GM12891 (cell line): Measurements from ENCODE around the gene PAFAH1B2.

Experiments used
- DNase-seq: peaks from one replicate; pipeline ENCODE4 v3.0.0; 2011; ENCODE audit warnings: low spot score; ENCODE audit not compliant: insufficient read length
- FAIRE-seq: peaks from 2 replicates; lab custom pipeline; 2011; peaks lifted over from hg19 to GRCh38; lab: Jason Lieb, UNC
- PAX5 ChIP-seq: IDR thresholded peaks from 2 replicates; pipeline ENCODE4 v1.6.1; 2011; ENCODE audit warnings: low read length, moderate library complexity, mild to moderate bottlenecking; ENCODE audit not compliant: insufficient read depth, severe bottlenecking
- POLR2A ChIP-seq: IDR thresholded peaks from 2 replicates; pipeline ENCODE4 v1.6.1; 2011; ENCODE audit warnings: low read depth, low read length, control low read depth
- POLR2AphosphoS5 ChIP-seq: IDR thresholded peaks from 2 replicates; pipeline ENCODE4 v1.6.1; 2011; ENCODE audit warnings: low read depth, low read length, control low read depth
- POU2F2 ChIP-seq: IDR thresholded peaks from 2 replicates; pipeline ENCODE4 v1.6.1; 2011; ENCODE audit warnings: low read depth, mild to moderate bottlenecking, control low read depth, low read length, moderate library complexity
- SPI1 ChIP-seq: IDR thresholded peaks from 2 replicates; pipeline ENCODE4 v1.6.1; 2011; ENCODE audit warnings: low read depth, low read length, control low read depth
- TAF1 ChIP-seq: IDR thresholded peaks from 2 replicates; pipeline ENCODE4 v1.6.1; 2011; ENCODE audit warnings: low read depth, low read length, control low read depth

Gene PAFAH1B2

GRCh38 chr11:117183724-117184349 is 39.8 kb downstream of the PAFAH1B2 start:
- DNase-seq (no peak), FAIRE-seq (no peak)
- no peak for TF ChIP-seq PAX5
- no peak for TF ChIP-seq POLR2A
- TF ChIP-seq POLR2AphosphoS5: no peak
- no peak for TF ChIP-seq POU2F2
- no peak for TF ChIP-seq TAF1
- no peak for TF ChIP-seq SPI1

- FAIRE-seq: peak; percentile 80
Measured at GRCh38 chr11:117185736-117186430, 41.8 kb downstream of the PAFAH1B2 start.

GRCh38 chr11:117186431-117186761 is 42.3 kb downstream of the PAFAH1B2 start:
- TF ChIP-seq POLR2A (no peak), SPI1 (no peak), POLR2AphosphoS5 (no peak), PAX5 (no peak), POU2F2 (no peak), TAF1 (no peak)
- DNase-seq: no peak
- FAIRE-seq: no peak

More at GRCh38 chr11:117185736-117186430, 41.8 kb downstream of the PAFAH1B2 start:
- TF ChIP-seq SPI1 (peak; percentile 68), PAX5 (no peak)
- no peak for DNase-seq

GRCh38 chr11:117187007-117187406 is 42.9 kb downstream of the PAFAH1B2 start:
- FAIRE-seq (peak; percentile 61), DNase-seq (no peak)
- TF ChIP-seq POU2F2: no peak
- no peak for TF ChIP-seq TAF1
- no peak for TF ChIP-seq POLR2AphosphoS5
- TF ChIP-seq SPI1: no peak
- TF ChIP-seq PAX5: no peak
- TF ChIP-seq POLR2A: no peak

- TF ChIP-seq TAF1 (no peak), POLR2A (no peak), POLR2AphosphoS5 (no peak), SPI1 (no peak), POU2F2 (no peak), PAX5 (no peak)
- FAIRE-seq (no peak), DNase-seq (no peak)
Measured at GRCh38 chr11:117187428-117187798, 43.3 kb downstream of the PAFAH1B2 start.

- TF ChIP-seq POU2F2 (no peak), POLR2A (no peak), POLR2AphosphoS5 (no peak), TAF1 (no peak), PAX5 (no peak), SPI1 (no peak)
- no peak for FAIRE-seq
- no peak for DNase-seq
Measured at GRCh38 chr11:117187799-117188481, 43.9 kb downstream of the PAFAH1B2 start.

GRCh38 chr11:117188620-117189081 is 44.6 kb downstream of the PAFAH1B2 start:
- DNase-seq: no peak
- peak; percentile 52 for FAIRE-seq
- TF ChIP-seq TAF1 (no peak), POLR2AphosphoS5 (no peak), POLR2A (no peak), PAX5 (no peak), POU2F2 (no peak), SPI1 (no peak)

- DNase-seq (no peak), FAIRE-seq (peak; percentile 97)
- TF ChIP-seq POLR2A (no peak), SPI1 (peak; percentile 89)
Measured at GRCh38 chr11:117189191-117189940, 45.3 kb downstream of the PAFAH1B2 start.

- DNase-seq (no peak), FAIRE-seq (no peak)
- no peak for TF ChIP-seq TAF1
- TF ChIP-seq POU2F2: no peak
- no peak for TF ChIP-seq POLR2AphosphoS5
- TF ChIP-seq SPI1: no peak
- no peak for TF ChIP-seq POLR2A
- TF ChIP-seq PAX5: no peak
Measured at GRCh38 chr11:117189941-117190544, 46.0 kb downstream of the PAFAH1B2 start.

- TF ChIP-seq POLR2AphosphoS5 (no peak), POU2F2 (no peak), TAF1 (no peak), PAX5 (no peak), SPI1 (no peak), POLR2A (no peak)
- DNase-seq (no peak), FAIRE-seq (no peak)
Measured at GRCh38 chr11:117191680-117192400, 47.8 kb downstream of the PAFAH1B2 start.
